DND-41 (cell line): ENCODE measurements around the gene CCR1.

Source experiments
- ATAC-seq: fragments of 200-7000 bp; cut with Tn5 transposase; 3 replicates; pipeline ENCODE4 v1.9.1; 2021; ENCODE audit warnings: low read depth; ENCODE audit not compliant: insufficient read depth
- DNase-seq: peaks from one replicate; pipeline ENCODE4 v3.0.0-alpha.2; 2020
- H2AFZ ChIP-seq: 2 replicates; pipeline ENCODE4 v1.6.0; 2012; ENCODE audit warnings: low read depth, low read length
- H3K27ac ChIP-seq: 2 replicates; pipeline ENCODE4 v1.5.1; 2012; ENCODE audit warnings: low read length, inconsistent platforms
- H3K27me3 ChIP-seq: fragments of 200-600 bp; sonication (generic); 2 replicates; pipeline ENCODE4 v1.6.0; 2012; ENCODE audit warnings: low read length, mild to moderate bottlenecking, inconsistent platforms; ENCODE audit not compliant: insufficient read depth, poor library complexity
- H3K36me3 ChIP-seq: 2 replicates; pipeline ENCODE4 v1.5.1; 2012; ENCODE audit warnings: low read length, inconsistent platforms; ENCODE audit not compliant: insufficient read depth
- H3K4me1 ChIP-seq: 2 replicates; pipeline ENCODE4 v1.5.1; 2012; ENCODE audit warnings: mild to moderate bottlenecking, low read length; ENCODE audit not compliant: insufficient read depth
- H3K4me2 ChIP-seq: 2 replicates; pipeline ENCODE4 v1.6.0; 2012; ENCODE audit warnings: mild to moderate bottlenecking, moderate library complexity, low read length, inconsistent platforms; ENCODE audit not compliant: insufficient read depth
- H3K4me3 ChIP-seq, 2 experiments: fragments of 200-600 bp in 1 of 2; shearing (Covaris generic) in 1 of 2; 2 replicates each; pipeline ENCODE4 v1.5.1; 2012 to 2016; ENCODE audit warnings: inconsistent platforms in 2 of 2, low read length in 2 of 2, mild to moderate bottlenecking in 2 of 2, low read depth in 1 of 2, moderate library complexity in 1 of 2
- H3K79me2 ChIP-seq: 2 replicates; pipeline ENCODE4 v1.6.0; 2012; ENCODE audit warnings: low read length, inconsistent platforms; ENCODE audit not compliant: insufficient read depth
- H3K9ac ChIP-seq: 2 replicates; pipeline ENCODE4 v1.6.0; 2012; ENCODE audit warnings: low read depth, mild to moderate bottlenecking, inconsistent platforms, low read length, moderate library complexity
- H3K9me3 ChIP-seq: 2 replicates; pipeline ENCODE4 v1.5.1; 2012; ENCODE audit warnings: low read length, moderate library complexity, mild to moderate bottlenecking, inconsistent platforms; ENCODE audit not compliant: insufficient read depth, severe bottlenecking
- H4K20me1 ChIP-seq: 2 replicates; pipeline ENCODE4 v1.6.0; 2012; ENCODE audit warnings: low read length; ENCODE audit not compliant: insufficient read depth
- CTCF ChIP-seq: IDR thresholded peaks from 2 replicates; pipeline ENCODE4 v1.5.1; 2012; ENCODE audit warnings: borderline replicate concordance, low read length, moderate library complexity, mild to moderate bottlenecking; ENCODE audit not compliant: poor library complexity, severe bottlenecking; ENCODE audit errors: extremely low read depth
- EZH2 ChIP-seq: IDR thresholded peaks from 3 replicates; pipeline ENCODE4 v1.6.1; 2012; ENCODE audit warnings: borderline replicate concordance, low read depth, mild to moderate bottlenecking, moderate library complexity, low read length, inconsistent platforms; ENCODE audit not compliant: severe bottlenecking

CCR1 gene

DNA sequence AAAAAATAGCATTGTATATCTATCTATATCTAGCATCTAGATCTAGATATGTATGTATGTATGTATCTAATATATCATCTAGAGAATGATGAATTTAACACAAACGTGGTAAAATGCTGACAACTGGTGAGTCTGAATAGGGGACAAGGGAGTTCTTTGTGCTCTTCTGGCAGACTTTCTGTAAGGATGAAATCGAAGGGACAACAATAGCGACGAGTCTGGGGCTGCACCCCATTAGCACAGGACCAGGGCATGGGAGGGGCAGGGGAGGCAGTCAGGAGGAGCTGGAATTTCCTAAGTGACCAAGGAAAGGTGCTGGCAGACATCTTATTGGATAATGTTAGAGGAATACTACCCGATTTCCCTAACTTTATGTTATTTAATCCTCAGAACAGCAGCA lies 7.9 kb downstream of the CCR1 start:
- H3K27me3 ChIP-seq: no peaks in the 10 kb centered on the region
- TF ChIP-seq EZH2 (no peak), CTCF (no peak)
- H3K36me3 ChIP-seq: no peaks in the 10 kb centered on the region
- H3K9me3 ChIP-seq: no peaks in the 10 kb centered on the region
- no peak overlapping the region for H3K9ac ChIP-seq
- ATAC-seq (no peak), DNase-seq (no peak)
- no peaks in the 10 kb centered on the region for H4K20me1 ChIP-seq
- H3K4me3 ChIP-seq: no peak overlapping the region
- no peak overlapping the region for H3K4me2 ChIP-seq
- 0 out of 2 replicates have a peak, but pooled peaks cover 2% of the 10 kb centered on the region for H3K4me1 ChIP-seq
- H3K79me2 ChIP-seq: no peaks in the 10 kb centered on the region
- H3K27ac ChIP-seq: no peak overlapping the region
- no peak overlapping the region for H2AFZ ChIP-seq

DNA sequence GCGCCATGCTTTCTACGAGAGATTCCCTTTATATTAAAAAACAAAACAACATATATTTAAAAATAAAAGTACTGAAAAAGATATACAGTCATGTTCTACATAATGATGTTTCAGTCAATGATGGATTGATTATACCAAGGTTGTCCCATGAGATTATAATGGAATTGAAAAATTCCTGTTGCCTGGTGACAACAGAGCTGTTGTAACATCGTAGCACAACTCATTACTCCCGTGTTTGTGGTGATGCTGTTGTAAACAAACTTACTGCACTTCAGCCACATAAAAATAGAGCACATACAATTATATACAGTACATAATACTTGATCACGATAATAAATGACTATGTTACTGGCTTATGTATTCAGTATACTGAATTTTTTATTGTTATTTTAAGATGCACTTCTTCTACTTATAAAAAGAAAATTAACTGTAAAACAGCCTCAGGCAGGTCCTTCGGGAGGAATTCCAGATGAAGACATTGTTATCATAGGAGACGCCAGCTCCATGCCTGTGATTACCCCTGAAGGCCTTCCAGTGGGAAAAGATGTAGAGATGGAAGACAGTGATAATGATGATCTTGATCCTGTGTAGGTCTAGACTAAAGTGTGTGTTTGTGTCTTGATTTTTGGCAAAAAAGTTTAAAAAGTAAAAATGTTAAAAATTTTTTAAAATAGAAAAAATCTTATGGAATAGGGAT lies 11.7 kb downstream of the CCR1 start:
- Histone ChIP-seq H3K9ac (no peak overlapping the region), H3K4me1 (no peaks in the 10 kb centered on the region), H3K79me2 (no peaks in the 10 kb centered on the region), H3K4me3 (no peak overlapping the region), H3K9me3 (peaks cover 23% of the 10 kb centered on the region), H3K36me3 (no peaks in the 10 kb centered on the region), H3K4me2 (no peak overlapping the region), H4K20me1 (no peaks in the 10 kb centered on the region), H3K27ac (no peak overlapping the region), H3K27me3 (no peaks in the 10 kb centered on the region), H2AFZ (no peak overlapping the region)
- ATAC-seq (no peak), DNase-seq (no peak)
- no peak for TF ChIP-seq EZH2
- TF ChIP-seq CTCF: no peak

DNA sequence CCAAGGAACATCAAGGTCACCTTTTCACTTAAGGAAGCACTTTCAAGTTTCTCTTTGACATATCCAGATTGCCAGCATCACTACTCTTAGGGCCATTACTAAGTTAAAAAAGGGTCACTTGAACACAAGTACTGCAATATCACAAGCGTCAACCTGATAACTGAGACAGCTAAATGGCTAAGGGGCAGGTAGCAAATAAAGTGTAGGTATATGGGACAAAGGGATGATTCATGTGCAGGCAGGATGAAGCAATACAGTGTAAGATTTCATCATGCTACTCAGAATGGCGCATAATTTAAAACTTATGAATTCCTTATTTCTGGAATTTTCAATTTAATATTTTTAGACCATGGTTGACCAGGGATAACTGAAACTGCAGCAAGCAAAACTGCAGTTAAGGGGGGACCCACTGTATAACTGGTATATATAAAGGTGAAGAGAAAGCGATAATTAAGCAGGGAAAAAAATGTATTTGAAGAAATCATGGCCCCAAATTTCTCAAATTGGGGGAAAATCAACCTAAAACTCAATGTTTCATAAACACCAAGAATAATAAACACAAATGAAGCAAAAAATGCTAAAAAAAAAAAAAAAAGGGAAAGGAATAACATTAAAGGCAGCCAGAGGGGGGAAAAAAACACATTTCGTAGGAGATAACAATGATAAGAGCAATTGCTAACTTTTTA lies 13.1 kb downstream of the CCR1 start:
- Histone ChIP-seq H3K4me2 (no peak overlapping the region), H3K36me3 (no peaks in the 10 kb centered on the region), H3K4me1 (no peaks in the 10 kb centered on the region), H3K27ac (no peak overlapping the region), H3K9ac (no peak overlapping the region), H3K9me3 (peaks cover 23% of the 10 kb centered on the region), H3K79me2 (no peaks in the 10 kb centered on the region), H3K27me3 (no peaks in the 10 kb centered on the region), H3K4me3 (no peak overlapping the region), H2AFZ (no peak overlapping the region), H4K20me1 (no peaks in the 10 kb centered on the region)
- ATAC-seq (no peak), DNase-seq (no peak)
- TF ChIP-seq CTCF (no peak), EZH2 (no peak)
